ENCODE measurements around the gene TRIM43B. TPM values are rescaled to one million over a fixed set of nuclear protein-coding genes. Genes with fewer than 3 reads are reported as not detected.

TRIM43B gene
- total RNA-seq: not detected in 2 replicates

GRCh38 chr2:95484654-95485053 is at the start of gene TRIM43B:
TSS of gene TRIM43B (minus strand) at chr2:95484754. CDS start at chr2:95482714, 2,040 bp downstream.

Other genes with a start within 250 kb of the TRIM43B start
- gene PROM2, start 210.3 kb downstream of the TRIM43B start, total RNA-seq: 0.25 and 0.29 TPM in 2 replicates
- 14.0 and 14.2 TPM in 2 replicates for gene KCNIP3, start 187.4 kb downstream of the TRIM43B start, total RNA-seq
- 6.7 and 17.2 TPM in 2 replicates for gene FAHD2A, start 82.0 kb downstream of the TRIM43B start, total RNA-seq
- gene TRIM43, start 107.2 kb upstream of the TRIM43B start, total RNA-seq: not detected in 2 replicates

Measured in cardiac ventricle fibroblast (primary cell).